DOHH2 (cell line): ENCODE results near the gene ELAC2.

ENCODE experiments used
- H3F3A ChIP-seq: fragments of 200-600 bp; sonication (generic), shearing (Covaris generic); 2 replicates; pipeline ENCODE4 v1.6.0; 2016; ENCODE audit warnings: antibody characterized with exemption, mild to moderate bottlenecking; ENCODE audit not compliant: control insufficient read depth, insufficient read depth
- H3K27ac ChIP-seq: fragments of 200-600 bp; sonication (generic); 2 replicates; pipeline ENCODE4 v1.5.1; 2014; ENCODE audit warnings: low read depth, mild to moderate bottlenecking, low read length, moderate library complexity
- H3K27me3 ChIP-seq: fragments of 200-600 bp; sonication (generic); 2 replicates; pipeline ENCODE4 v1.6.1; 2014; ENCODE audit warnings: mild to moderate bottlenecking, low read length, mixed read lengths; ENCODE audit not compliant: control insufficient read depth
- H3K36me3 ChIP-seq: fragments of 200-600 bp; sonication (generic); 2 replicates; pipeline ENCODE4 v1.6.1; 2014; ENCODE audit warnings: mild to moderate bottlenecking, low read length, moderate library complexity, mixed read lengths; ENCODE audit not compliant: control insufficient read depth
- H3K4me1 ChIP-seq: fragments of 200-600 bp; sonication (generic); 2 replicates; pipeline ENCODE4 v1.6.1; 2014; ENCODE audit warnings: mild to moderate bottlenecking, low read length, mixed read lengths; ENCODE audit not compliant: control insufficient read depth
- H3K4me2 ChIP-seq: fragments of 200-600 bp; sonication (generic); 2 replicates; pipeline ENCODE4 v1.6.0; 2014; ENCODE audit warnings: mild to moderate bottlenecking, low read length, moderate library complexity
- H3K4me3 ChIP-seq: fragments of 200-600 bp; sonication (generic); 2 replicates; pipeline ENCODE4 v1.5.1; 2014; ENCODE audit warnings: mild to moderate bottlenecking, low read length, mixed read lengths
- H3K79me2 ChIP-seq: fragments of 200-600 bp; sonication (generic); 2 replicates; pipeline ENCODE4 v1.6.1; 2014; ENCODE audit warnings: mild to moderate bottlenecking, low read length, mixed read lengths; ENCODE audit not compliant: control insufficient read depth
- H3K9me2 ChIP-seq: fragments of 200-600 bp; sonication (generic); replicated peaks from 2 replicates; pipeline ENCODE4 v1.6.1; 2014; ENCODE audit warnings: mild to moderate bottlenecking, low read length, mixed read lengths; ENCODE audit not compliant: control insufficient read depth
- H3K9me3 ChIP-seq: fragments of 200-600 bp; sonication (generic); 2 replicates; pipeline ENCODE4 v1.6.1; 2014; ENCODE audit warnings: antibody characterized with exemption, low read length, mixed read lengths; ENCODE audit not compliant: control insufficient read depth, insufficient read depth
- H4K20me1 ChIP-seq: fragments of 200-600 bp; sonication (generic); 2 replicates; pipeline ENCODE4 v1.6.0; 2014; ENCODE audit warnings: low read depth, mild to moderate bottlenecking, antibody characterized with exemption, low read length, moderate library complexity; ENCODE audit not compliant: control insufficient read depth, insufficient read depth
- EZH2phosphoT487 ChIP-seq: fragments of 200-600 bp; sonication (generic); IDR thresholded peaks from 2 replicates; pipeline ENCODE4 v1.6.1; 2017; ENCODE audit warnings: borderline replicate concordance, mild to moderate bottlenecking, antibody characterized with exemption, low read length, moderate library complexity, mixed read lengths
- TF ChIP-seq, protein P1 (sequence below): fragments of 200-600 bp; sonication (generic); IDR thresholded peaks from one replicate; pipeline ENCODE4 v1.5.1; 2014; ENCODE audit warnings: antibody characterized with exemption, mild to moderate bottlenecking, low read depth, low read length; ENCODE audit not compliant: poor library complexity, severe bottlenecking

The ELAC2 gene

DNA sequence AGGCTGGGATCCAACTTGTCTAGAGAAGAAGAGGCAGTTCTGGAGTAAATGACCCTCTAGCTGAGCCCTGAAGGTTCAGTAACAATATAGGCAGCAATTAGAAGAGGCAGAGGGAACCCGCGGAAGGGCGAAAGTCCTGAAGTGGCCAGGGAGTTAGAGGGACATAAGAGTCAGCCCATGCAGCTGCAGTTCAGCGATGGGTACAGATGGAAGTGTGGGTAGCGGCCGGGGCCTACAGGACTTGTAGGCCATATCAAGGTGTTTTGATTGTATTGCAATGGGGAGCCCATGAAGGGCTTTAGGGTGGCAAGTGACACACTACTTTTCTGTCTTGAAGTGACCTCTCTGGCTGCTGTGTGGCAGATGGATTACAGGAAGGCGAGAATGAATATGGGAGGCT is 3.0 kb downstream of the ELAC2 start:
- no peak overlapping the region for H3K27ac ChIP-seq
- no peak overlapping the region for H3K4me3 ChIP-seq
- H3F3A ChIP-seq = no peaks in the 10 kb centered on the region
- H3K27me3 ChIP-seq = no peaks in the 10 kb centered on the region
- H3K4me2 ChIP-seq = no peak overlapping the region
- no peaks in the 10 kb centered on the region for H3K9me2 ChIP-seq
- H4K20me1 ChIP-seq = no peaks in the 10 kb centered on the region
- no peaks in the 10 kb centered on the region for H3K9me3 ChIP-seq
- H3K36me3 ChIP-seq = peaks cover 66% of the 10 kb centered on the region
- peaks cover 19% of the 10 kb centered on the region for H3K4me1 ChIP-seq
- peaks cover 31% of the 10 kb centered on the region for H3K79me2 ChIP-seq
- TF ChIP-seq, protein P1, sequence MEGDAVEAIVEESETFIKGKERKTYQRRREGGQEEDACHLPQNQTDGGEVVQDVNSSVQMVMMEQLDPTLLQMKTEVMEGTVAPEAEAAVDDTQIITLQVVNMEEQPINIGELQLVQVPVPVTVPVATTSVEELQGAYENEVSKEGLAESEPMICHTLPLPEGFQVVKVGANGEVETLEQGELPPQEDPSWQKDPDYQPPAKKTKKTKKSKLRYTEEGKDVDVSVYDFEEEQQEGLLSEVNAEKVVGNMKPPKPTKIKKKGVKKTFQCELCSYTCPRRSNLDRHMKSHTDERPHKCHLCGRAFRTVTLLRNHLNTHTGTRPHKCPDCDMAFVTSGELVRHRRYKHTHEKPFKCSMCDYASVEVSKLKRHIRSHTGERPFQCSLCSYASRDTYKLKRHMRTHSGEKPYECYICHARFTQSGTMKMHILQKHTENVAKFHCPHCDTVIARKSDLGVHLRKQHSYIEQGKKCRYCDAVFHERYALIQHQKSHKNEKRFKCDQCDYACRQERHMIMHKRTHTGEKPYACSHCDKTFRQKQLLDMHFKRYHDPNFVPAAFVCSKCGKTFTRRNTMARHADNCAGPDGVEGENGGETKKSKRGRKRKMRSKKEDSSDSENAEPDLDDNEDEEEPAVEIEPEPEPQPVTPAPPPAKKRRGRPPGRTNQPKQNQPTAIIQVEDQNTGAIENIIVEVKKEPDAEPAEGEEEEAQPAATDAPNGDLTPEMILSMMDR = no peak
- TF ChIP-seq EZH2phosphoT487 = no peak

DNA sequence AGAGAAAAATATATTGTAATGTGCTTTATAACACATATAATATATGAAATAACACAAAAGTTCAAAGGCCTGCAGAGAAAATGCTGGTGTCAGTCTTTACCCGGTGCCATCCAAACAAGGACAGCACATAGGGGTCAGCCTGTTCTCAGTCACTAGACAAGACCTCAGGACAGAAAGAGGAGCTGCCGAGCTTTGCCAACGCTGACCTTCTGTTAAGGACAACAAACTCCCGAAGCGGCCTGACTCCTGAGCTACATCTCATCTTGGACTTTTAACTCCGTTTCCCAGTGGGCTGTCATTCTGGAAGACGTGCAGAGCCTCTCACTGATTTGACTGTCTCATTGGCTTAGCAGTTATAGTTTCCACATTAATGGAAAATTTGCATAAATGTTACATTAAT is 6.9 kb downstream of the ELAC2 start:
- Histone ChIP-seq H3K4me1 (peaks cover 2% of the 10 kb centered on the region), H3K4me2 (no peak overlapping the region), H3K36me3 (peaks cover 76% of the 10 kb centered on the region), H3K9me3 (no peaks in the 10 kb centered on the region), H3F3A (no peaks in the 10 kb centered on the region), H3K79me2 (peaks cover 13% of the 10 kb centered on the region), H3K9me2 (no peaks in the 10 kb centered on the region), H3K27ac (no peak overlapping the region), H3K4me3 (no peak overlapping the region), H4K20me1 (no peaks in the 10 kb centered on the region), H3K27me3 (no peaks in the 10 kb centered on the region)
- TF ChIP-seq, protein P1 = no peak
- TF ChIP-seq EZH2phosphoT487 = no peak

DNA sequence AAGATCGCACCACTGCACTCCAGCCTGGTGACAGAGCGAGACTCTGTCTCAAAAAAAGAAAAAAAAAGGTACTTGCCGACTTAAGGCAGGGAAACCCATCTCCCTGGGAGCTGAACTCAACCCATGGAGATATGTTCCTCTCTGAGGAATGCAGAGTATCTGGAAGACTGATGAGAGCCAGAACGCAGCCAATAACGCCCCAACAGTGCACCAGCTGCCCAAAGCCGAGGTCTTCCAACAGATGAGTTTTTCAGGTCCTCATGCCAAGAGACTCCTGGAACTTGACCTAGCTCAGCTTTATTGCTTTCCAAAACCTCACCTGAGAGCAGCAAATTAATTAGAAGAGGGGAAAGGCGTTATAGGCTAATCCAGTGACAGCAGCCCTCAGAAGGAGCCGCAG is 9.4 kb downstream of the ELAC2 start:
- H3K4me3 ChIP-seq = no peak overlapping the region
- H3K36me3 ChIP-seq = peaks cover 76% of the 10 kb centered on the region
- no peak for TF ChIP-seq EZH2phosphoT487
- TF ChIP-seq, protein P1 = no peak
- no peaks in the 10 kb centered on the region for H4K20me1 ChIP-seq
- no peak overlapping the region for H3K4me2 ChIP-seq
- no peaks in the 10 kb centered on the region for H3K4me1 ChIP-seq
- H3K79me2 ChIP-seq = no peaks in the 10 kb centered on the region
- H3F3A ChIP-seq = peaks cover 3% of the 10 kb centered on the region; the same call in 1 of the 2 replicates
- no peaks in the 10 kb centered on the region for H3K9me2 ChIP-seq
- no peaks in the 10 kb centered on the region for H3K9me3 ChIP-seq
- H3K27me3 ChIP-seq = no peaks in the 10 kb centered on the region
- no peak overlapping the region for H3K27ac ChIP-seq
